ENCODE results near the gene RGS7. TPM values are rescaled to one million over a fixed set of nuclear protein-coding genes. Genes with fewer than 3 reads are reported as not detected.

The RGS7 gene
- total RNA-seq, 2 donors from 2014 or later = 0.10 to 0.24 TPM

GRCh38 chr1:240844486-240844885, 512.5 kb downstream of the RGS7 start:
- H3K4me1 ChIP-seq = no peaks in the 10 kb centered on the region
- no peak overlapping the region for H3K27ac ChIP-seq
- H3K9me3 ChIP-seq = no peaks in the 10 kb centered on the region
- H3K9ac ChIP-seq (ENCODE audit: low read depth in 2 of 2, low read length in 2 of 2) = no peak overlapping the region
- no peaks in the 10 kb centered on the region for H3K36me3 ChIP-seq
- no peak for TF ChIP-seq CTCF (IDR thresholded peaks at IDR 0.05)
- H3K27me3 ChIP-seq = no peaks in the 10 kb centered on the region
- DNase-seq = no peak
- H3K4me3 ChIP-seq = no peak overlapping the region
- intact Hi-C loops (cut with DNase I) = no loop called here

DNA sequence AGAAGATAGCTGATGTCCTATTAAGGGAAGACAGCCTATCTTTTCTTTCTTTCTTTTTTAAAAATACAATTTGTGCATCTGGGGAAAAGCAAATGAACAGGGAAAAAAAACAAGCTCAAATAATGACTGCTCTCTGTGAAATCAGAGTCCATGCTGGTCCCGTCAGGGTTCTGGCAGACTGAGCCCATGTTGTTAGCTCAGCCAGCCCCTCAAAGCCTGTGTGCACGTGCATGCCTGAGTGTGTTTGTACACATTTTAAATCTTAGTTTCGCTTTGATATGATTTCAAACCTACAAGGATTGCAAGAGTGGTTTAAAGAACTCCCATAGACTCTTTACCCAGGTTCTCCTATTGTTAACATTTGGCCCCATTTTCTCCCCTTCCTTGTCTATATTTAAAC, 513.2 kb downstream of the RGS7 start:
- Histone ChIP-seq H3K27ac (no peak overlapping the region), H3K4me3 (no peak overlapping the region), H3K9ac (ENCODE audit: low read depth in 2 of 2, low read length in 2 of 2) (no peak overlapping the region), H3K4me1 (no peaks in the 10 kb centered on the region), H3K36me3 (no peaks in the 10 kb centered on the region), H3K9me3 (no peaks in the 10 kb centered on the region), H3K27me3 (no peaks in the 10 kb centered on the region)
- intact Hi-C loops (cut with DNase I) = no loop called here
- TF ChIP-seq CTCF (IDR thresholded peaks at IDR 0.05) = no peak
- DNase-seq = no peak

GRCh38 chr1:240836271-240836670, 520.7 kb downstream of the RGS7 start:
- DNase-seq = no peak
- Histone ChIP-seq H3K36me3 (no peaks in the 10 kb centered on the region), H3K9ac (ENCODE audit: low read depth in 2 of 2, low read length in 2 of 2) (no peak overlapping the region), H3K4me3 (no peak overlapping the region), H3K9me3 (no peaks in the 10 kb centered on the region), H3K27me3 (no peaks in the 10 kb centered on the region), H3K4me1 (no peaks in the 10 kb centered on the region), H3K27ac (no peak overlapping the region)
- intact Hi-C loops (cut with DNase I) = no loop called here
- no peak for TF ChIP-seq CTCF (IDR thresholded peaks at IDR 0.05)

- H3K36me3 ChIP-seq = no peaks in the 10 kb centered on the region
- no peaks in the 10 kb centered on the region for H3K4me1 ChIP-seq
- H3K27ac ChIP-seq = no peak overlapping the region
- H3K27me3 ChIP-seq = no peaks in the 10 kb centered on the region
- no peak for TF ChIP-seq CTCF (IDR thresholded peaks at IDR 0.05)
- H3K4me3 ChIP-seq = no peak overlapping the region
- no peak overlapping the region for H3K9ac ChIP-seq (ENCODE audit: low read depth in 2 of 2, low read length in 2 of 2)
- no peak for DNase-seq
- H3K9me3 ChIP-seq = no peaks in the 10 kb centered on the region
- intact Hi-C loops (cut with DNase I) = no loop called here
Observed at GRCh38 chr1:240835291-240835690, 521.7 kb downstream of the RGS7 start.

GRCh38 chr1:240833075-240833474, 523.9 kb downstream of the RGS7 start:
- TF ChIP-seq CTCF (IDR thresholded peaks at IDR 0.05) = no peak
- no peaks in the 10 kb centered on the region for H3K9me3 ChIP-seq
- no peak for DNase-seq

GRCh38 chr1:240831922-240832321, 525.1 kb downstream of the RGS7 start:
- intact Hi-C loops (cut with DNase I) = no loop called here
- H3K4me3 ChIP-seq = no peak overlapping the region

More at GRCh38 chr1:240833075-240833474, 523.9 kb downstream of the RGS7 start:
- no peak overlapping the region for H3K27ac ChIP-seq
- no peaks in the 10 kb centered on the region for H3K36me3 ChIP-seq
- no peak overlapping the region for H3K9ac ChIP-seq (ENCODE audit: low read depth in 2 of 2, low read length in 2 of 2)
- no peaks in the 10 kb centered on the region for H3K27me3 ChIP-seq
- H3K4me3 ChIP-seq = no peak overlapping the region
- no peaks in the 10 kb centered on the region for H3K4me1 ChIP-seq
- intact Hi-C loops (cut with DNase I) = no loop called here

More at GRCh38 chr1:240831922-240832321, 525.1 kb downstream of the RGS7 start:
- no peaks in the 10 kb centered on the region for H3K27me3 ChIP-seq
- no peaks in the 10 kb centered on the region for H3K36me3 ChIP-seq
- no peak for TF ChIP-seq CTCF (IDR thresholded peaks at IDR 0.05)
- H3K9ac ChIP-seq (ENCODE audit: low read depth in 2 of 2, low read length in 2 of 2) = no peak overlapping the region
- no peaks in the 10 kb centered on the region for H3K9me3 ChIP-seq
- DNase-seq = no peak
- no peak overlapping the region for H3K27ac ChIP-seq
- no peaks in the 10 kb centered on the region for H3K4me1 ChIP-seq
